H1 (cell line): ENCODE data around the gene VSTM2L.

ENCODE experiments used
- CHD2 ChIP-seq: IDR thresholded peaks from 2 replicates; pipeline ENCODE4 v1.6.1; 2012; ENCODE audit warnings: low read length, improper control_type of control experiment
- EGR1 ChIP-seq: IDR thresholded peaks from 2 replicates; pipeline ENCODE4 v1.6.1; 2011; ENCODE audit warnings: low read depth, low read length, borderline replicate concordance
- EP300 ChIP-seq, 2 experiments: IDR thresholded peaks; 1 replicate in 1 of 2; 2 replicates in 1 of 2; pipeline ENCODE4 v1.6.1; 2011 to 2012; ENCODE audit warnings: low read depth in 2 of 2, low read length in 2 of 2, mild to moderate bottlenecking in 2 of 2, borderline replicate concordance in 1 of 2, inconsistent platforms in 1 of 2, moderate library complexity in 1 of 2
- EZH2 ChIP-seq: fragments of 200-600 bp; sonication (generic); IDR thresholded peaks from 2 replicates; pipeline ENCODE4 v1.7.1; 2012; ENCODE audit warnings: low read depth, mild to moderate bottlenecking, moderate library complexity, low read length, inconsistent platforms; ENCODE audit not compliant: severe bottlenecking
- JUN ChIP-seq: IDR thresholded peaks from 2 replicates; pipeline ENCODE4 v1.6.1; 2011; ENCODE audit warnings: low read depth, mild to moderate bottlenecking, improper control_type of control experiment, low read length
- PHF8 ChIP-seq: fragments of 200-600 bp; sonication (generic); conservative IDR thresholded peaks from 2 replicates; pipeline ENCODE4 v1.7.1; 2012; ENCODE audit warnings: low read depth, mild to moderate bottlenecking, inconsistent platforms, low read length, moderate library complexity
- POLR2A ChIP-seq, 2 experiments: IDR thresholded peaks; 1 replicate in 1 of 2; 2 replicates in 1 of 2; pipeline ENCODE4 v1.6.1; 2011; ENCODE audit warnings: low read depth in 2 of 2, low read length in 2 of 2, mild to moderate bottlenecking in 2 of 2; ENCODE audit errors: control extremely low read depth in 1 of 2
- RXRA ChIP-seq: IDR thresholded peaks from 2 replicates; pipeline ENCODE4 v1.6.1; 2011; ENCODE audit warnings: low read depth, mild to moderate bottlenecking, low read length, moderate library complexity; ENCODE audit not compliant: insufficient read depth
- SIN3A ChIP-seq, 2 experiments: IDR thresholded peaks in 1 of 2; conservative IDR thresholded peaks in 1 of 2; 2 replicates each; pipeline ENCODE4 v1.6.1; 2011 to 2012; ENCODE audit warnings: low read length in 2 of 2, improper control_type of control experiment in 1 of 2, low read depth in 1 of 2, mild to moderate bottlenecking in 1 of 2
- SUZ12 ChIP-seq: fragments of 200-600 bp; sonication (generic); IDR thresholded peaks from 2 replicates; pipeline ENCODE4 v1.6.1; 2012; ENCODE audit warnings: mild to moderate bottlenecking, inconsistent platforms, low read length, moderate library complexity, mixed read lengths
- ZNF274 ChIP-seq: IDR thresholded peaks from 2 replicates; pipeline ENCODE4 v1.7.0; 2012; ENCODE audit warnings: low read length, borderline replicate concordance; ENCODE audit errors: extremely low read depth
- TF ChIP-seq, protein P1 (sequence below), 3 experiments: IDR thresholded peaks; 1 replicate in 2 of 3; 2 replicates in 1 of 3; pipeline versions ENCODE4 v1.5.1 to v1.6.1; 2011; ENCODE audit warnings: low read length in 3 of 3, mild to moderate bottlenecking in 3 of 3, inconsistent platforms in 2 of 3, low read depth in 1 of 3, moderate library complexity in 1 of 3; ENCODE audit not compliant: insufficient read depth in 1 of 3; ENCODE audit errors: control extremely low read depth in 1 of 3
- TF ChIP-seq, protein P2 (sequence below): IDR thresholded peaks from 2 replicates; pipeline ENCODE4 v1.6.1; 2012; ENCODE audit warnings: inconsistent platforms

DNA sequence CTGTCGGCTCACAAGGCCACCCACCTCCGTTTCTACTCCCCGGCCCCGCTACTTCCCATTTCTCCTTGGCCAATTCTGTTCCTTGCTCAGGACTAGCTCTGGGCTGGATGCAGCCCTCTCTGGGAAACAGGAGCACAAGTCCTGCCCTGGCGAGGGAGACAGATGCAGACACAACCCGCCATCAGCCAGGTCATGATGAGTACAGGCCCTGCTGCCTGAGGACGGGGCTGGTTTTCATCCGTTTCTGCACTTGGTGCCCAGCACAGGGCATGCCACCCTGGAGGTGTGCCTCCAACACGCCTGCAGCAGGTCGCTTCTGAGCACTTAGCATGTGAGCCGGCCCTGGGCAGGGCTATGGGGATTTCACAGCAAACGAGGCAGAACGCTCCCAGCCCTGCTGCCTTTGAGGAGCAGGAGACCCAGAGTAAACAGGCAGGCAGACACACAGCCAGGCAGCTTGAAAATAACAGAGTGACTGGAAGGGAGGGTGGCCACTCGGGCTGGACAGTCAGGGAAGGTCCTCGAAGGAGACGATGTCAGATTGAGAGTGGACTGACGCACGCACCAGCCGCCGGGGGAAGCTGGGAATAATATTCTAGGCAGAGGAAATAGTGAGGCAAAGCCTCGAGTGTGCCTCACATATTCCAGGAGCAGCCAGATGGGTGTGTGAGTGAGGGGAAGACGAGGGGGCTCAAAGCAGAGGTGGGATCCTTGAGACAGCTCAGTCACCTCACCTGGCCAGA is 21.2 kb upstream of the VSTM2L start:
- TF ChIP-seq, protein P1, sequence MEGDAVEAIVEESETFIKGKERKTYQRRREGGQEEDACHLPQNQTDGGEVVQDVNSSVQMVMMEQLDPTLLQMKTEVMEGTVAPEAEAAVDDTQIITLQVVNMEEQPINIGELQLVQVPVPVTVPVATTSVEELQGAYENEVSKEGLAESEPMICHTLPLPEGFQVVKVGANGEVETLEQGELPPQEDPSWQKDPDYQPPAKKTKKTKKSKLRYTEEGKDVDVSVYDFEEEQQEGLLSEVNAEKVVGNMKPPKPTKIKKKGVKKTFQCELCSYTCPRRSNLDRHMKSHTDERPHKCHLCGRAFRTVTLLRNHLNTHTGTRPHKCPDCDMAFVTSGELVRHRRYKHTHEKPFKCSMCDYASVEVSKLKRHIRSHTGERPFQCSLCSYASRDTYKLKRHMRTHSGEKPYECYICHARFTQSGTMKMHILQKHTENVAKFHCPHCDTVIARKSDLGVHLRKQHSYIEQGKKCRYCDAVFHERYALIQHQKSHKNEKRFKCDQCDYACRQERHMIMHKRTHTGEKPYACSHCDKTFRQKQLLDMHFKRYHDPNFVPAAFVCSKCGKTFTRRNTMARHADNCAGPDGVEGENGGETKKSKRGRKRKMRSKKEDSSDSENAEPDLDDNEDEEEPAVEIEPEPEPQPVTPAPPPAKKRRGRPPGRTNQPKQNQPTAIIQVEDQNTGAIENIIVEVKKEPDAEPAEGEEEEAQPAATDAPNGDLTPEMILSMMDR (IDR thresholded peaks at IDR 0.05; ENCODE audit: control extremely low read depth in 1 of 3, insufficient read depth in 1 of 3, low read depth in 1 of 3, low read length in 3 of 3): no peak
- TF ChIP-seq SUZ12 (no peak), POLR2A (IDR thresholded peaks at IDR 0.05; ENCODE audit: control extremely low read depth in 1 of 2, low read depth in 2 of 2, low read length in 2 of 2) (no peak), CHD2 (no peak), EGR1 (no peak), SIN3A (conservative IDR thresholded peaks at IDR 0.05 in 1 of 2, IDR thresholded peaks at IDR 0.05 in 1 of 2; ENCODE audit: low read depth in 1 of 2, low read length in 2 of 2) (no peak), EZH2 (no peak), EP300 (IDR thresholded peaks at IDR 0.05; ENCODE audit: borderline replicate concordance in 1 of 2, low read depth in 2 of 2, low read length in 2 of 2) (no peak), ZNF274 (no peak), PHF8 (no peak), RXRA (no peak), JUN (no peak)
- TF ChIP-seq, protein P2, sequence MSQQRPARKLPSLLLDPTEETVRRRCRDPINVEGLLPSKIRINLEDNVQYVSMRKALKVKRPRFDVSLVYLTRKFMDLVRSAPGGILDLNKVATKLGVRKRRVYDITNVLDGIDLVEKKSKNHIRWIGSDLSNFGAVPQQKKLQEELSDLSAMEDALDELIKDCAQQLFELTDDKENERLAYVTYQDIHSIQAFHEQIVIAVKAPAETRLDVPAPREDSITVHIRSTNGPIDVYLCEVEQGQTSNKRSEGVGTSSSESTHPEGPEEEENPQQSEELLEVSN: no peak
